Measurements from ENCODE around the gene PIK3C2G.
A peak's percentile ranks its signal among the peaks of the same experiment; 100 is the strongest.

The PIK3C2G gene

GRCh38 chr12:18304609-18305008, 43.3 kb downstream of the PIK3C2G start:
- TF ChIP-seq CTCF (conservative IDR thresholded peaks at IDR 0.05; ENCODE audit: low read depth, low read length): no peak
- DNase-seq (ENCODE audit: low read depth): no peak
- no peak overlapping the region for H3K4me3 ChIP-seq (ENCODE audit: low read depth, low read length)

GRCh38 chr12:18306311-18306710, 45.0 kb downstream of the PIK3C2G start:
- DNase-seq (ENCODE audit: low read depth): no peak
- no peak overlapping the region for H3K4me3 ChIP-seq (ENCODE audit: low read depth, low read length)
- TF ChIP-seq CTCF (conservative IDR thresholded peaks at IDR 0.05; ENCODE audit: low read depth, low read length): no peak

GRCh38 chr12:18313306-18313705, 52.0 kb downstream of the PIK3C2G start:
- TF ChIP-seq CTCF (conservative IDR thresholded peaks at IDR 0.05; ENCODE audit: low read depth, low read length): no peak
- H3K4me3 ChIP-seq (ENCODE audit: low read depth, low read length): no peak overlapping the region
- no peak for DNase-seq (ENCODE audit: low read depth)

- peak; percentile 60 for TF ChIP-seq CTCF (conservative IDR thresholded peaks at IDR 0.05; ENCODE audit: low read depth, low read length)
- no peak overlapping the region for H3K4me3 ChIP-seq (ENCODE audit: low read depth, low read length)
- DNase-seq (ENCODE audit: low read depth): peak; percentile 91
Observed at GRCh38 chr12:18320036-18320617, 58.8 kb downstream of the PIK3C2G start.

GRCh38 chr12:18320976-18321375, 59.7 kb downstream of the PIK3C2G start:
- no peak for DNase-seq (ENCODE audit: low read depth)
- H3K4me3 ChIP-seq (ENCODE audit: low read depth, low read length): no peak overlapping the region
- no peak for TF ChIP-seq CTCF (conservative IDR thresholded peaks at IDR 0.05; ENCODE audit: low read depth, low read length)

- DNase-seq (ENCODE audit: low read depth): peak; percentile 15
- no peak for TF ChIP-seq CTCF (conservative IDR thresholded peaks at IDR 0.05; ENCODE audit: low read depth, low read length)
- H3K4me3 ChIP-seq (ENCODE audit: low read depth, low read length): no peak overlapping the region
Observed at GRCh38 chr12:18323159-18323558, 61.8 kb downstream of the PIK3C2G start.

- H3K4me3 ChIP-seq (ENCODE audit: low read depth, low read length): no peak overlapping the region
- no peak for TF ChIP-seq CTCF (conservative IDR thresholded peaks at IDR 0.05; ENCODE audit: low read depth, low read length)
- no peak for DNase-seq (ENCODE audit: low read depth)
Observed at GRCh38 chr12:18327036-18327435, 65.7 kb downstream of the PIK3C2G start.

Measured in choroid plexus epithelial cell (primary cell).